Natural killer cell treated with Interleukin-12 subunit alpha and Interleukin-12 subunit beta and Interleukin-15 and Interleukin-18, amount 100 ng/mL, for 72 hours (primary cell): ENCODE measurements around the gene LARGE2. TPM values are rescaled to one million over a fixed set of nuclear protein-coding genes. Genes with fewer than 3 reads are reported as not detected.
"Not testable (repeated sequence)": the region's sequence is repeated elsewhere in the genome, so short reads cannot be mapped to it uniquely, and the experiment has no call there.

ENCODE experiments used
- ATAC-seq, 2 donors: fragments of 150-1000 bp; cut with Tn5 transposase in 1 of 2; sonication (Bioruptor Pico), chemical (Tn5 transposase) in 1 of 2; 2 replicates each; pipeline ENCODE4 v1.10.0; 2021
- DNase-seq: peaks from one replicate; pipeline ENCODE4 v3.0.0; 2022; ENCODE audit warnings: low spot score
- H3K27ac Mint-ChIP-seq, 2 donors: 1 replicate in 1 of 2; 2 replicates in 1 of 2; pipeline ENCODE4 v1.8.0; 2022; ENCODE audit warnings: mixed read lengths in 2 of 2, mild to moderate bottlenecking in 1 of 2, moderate library complexity in 1 of 2
- H3K27me3 Mint-ChIP-seq, 2 donors: 1 replicate in 1 of 2; 2 replicates in 1 of 2; pipeline ENCODE4 v1.8.0; 2022; ENCODE audit warnings: mixed read lengths in 2 of 2
- H3K36me3 Mint-ChIP-seq: one replicate; pipeline ENCODE4 v1.8.0; 2022; ENCODE audit warnings: mixed read lengths
- H3K4me1 Mint-ChIP-seq, 2 donors: 1 replicate in 1 of 2; 2 replicates in 1 of 2; pipeline ENCODE4 v1.8.0; 2022; ENCODE audit warnings: low read depth in 2 of 2, mixed read lengths in 2 of 2, mild to moderate bottlenecking in 1 of 2
- H3K4me3 Mint-ChIP-seq: one replicate; pipeline ENCODE4 v1.8.0; 2022; ENCODE audit warnings: mixed read lengths
- H3K9me3 Mint-ChIP-seq: 2 replicates; pipeline ENCODE4 v1.8.0; 2022; ENCODE audit warnings: mixed read lengths
- total RNA-seq, 2 donors: library from RNA; stranded (reverse); gene quantifications; one replicate each; pipeline ENCODE4 v1.2.3, GENCODE V29; 2022

LARGE2 gene
- total RNA-seq, 2 donors from 2014 or later, result 2.0 TPM; not detected in 1

DNA sequence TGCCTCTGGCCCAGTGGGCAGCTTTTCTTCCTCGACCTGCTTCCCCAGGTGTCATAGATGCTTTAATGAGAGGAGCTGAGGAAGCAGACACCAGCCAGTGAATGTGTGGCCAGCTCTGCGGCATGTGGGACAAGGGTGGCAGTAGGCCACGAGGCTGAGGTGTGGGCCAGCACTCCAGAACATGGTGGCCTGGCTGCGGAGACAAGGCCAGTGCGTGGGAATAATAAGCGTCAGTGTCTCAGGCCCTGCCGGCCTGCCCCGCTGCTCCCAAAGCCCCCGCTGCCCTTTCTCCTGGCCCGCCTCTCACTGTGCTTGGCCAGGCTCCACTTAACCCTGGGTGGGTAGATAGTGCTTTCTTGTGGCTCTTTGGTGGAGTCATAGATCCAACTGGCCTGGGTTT is 34.9 kb upstream of the LARGE2 start:
- Mint-ChIP-seq H3K36me3 (no peaks in the 10 kb centered on the region), H3K9me3 (no peaks in the 10 kb centered on the region), H3K27ac (no peak overlapping the region), H3K4me3 (no peak overlapping the region), H3K4me1 (peaks cover 11 to 13% of the 10 kb centered on the region in 2 donors), H3K27me3 (peaks cover 0 to 4% of the 10 kb centered on the region in 2 donors)
- ATAC-seq (no peak), DNase-seq (peak; percentile 48)

DNA sequence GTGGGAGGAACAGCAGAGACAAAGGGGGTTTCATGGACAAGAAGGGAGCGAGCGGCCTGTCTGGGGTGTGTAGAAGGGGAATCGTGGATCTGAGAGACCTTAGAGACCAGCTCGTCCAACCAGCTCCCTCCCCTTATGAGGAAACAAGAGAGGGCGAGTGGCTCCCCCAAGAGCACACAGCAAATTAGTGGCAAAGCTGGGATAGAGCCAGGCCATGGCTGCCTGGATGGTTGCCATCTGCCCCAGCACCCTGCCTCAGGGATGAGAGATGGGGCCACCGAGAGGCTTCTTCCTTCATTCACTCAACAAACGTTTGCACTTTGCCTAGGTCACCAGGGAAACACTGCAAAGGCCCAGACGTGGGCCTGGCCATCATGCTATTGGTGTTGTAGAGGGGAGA is 32.9 kb upstream of the LARGE2 start:
- no peak for ATAC-seq
- Mint-ChIP-seq H3K36me3 (no peaks in the 10 kb centered on the region), H3K27ac (no peak overlapping the region), H3K27me3 (peaks cover 0 to 5% of the 10 kb centered on the region in 2 donors), H3K4me3 (no peak overlapping the region), H3K9me3 (no peaks in the 10 kb centered on the region), H3K4me1 (peaks cover 8% of the 10 kb centered on the region in 2 donors)
- DNase-seq, result no peak

DNA sequence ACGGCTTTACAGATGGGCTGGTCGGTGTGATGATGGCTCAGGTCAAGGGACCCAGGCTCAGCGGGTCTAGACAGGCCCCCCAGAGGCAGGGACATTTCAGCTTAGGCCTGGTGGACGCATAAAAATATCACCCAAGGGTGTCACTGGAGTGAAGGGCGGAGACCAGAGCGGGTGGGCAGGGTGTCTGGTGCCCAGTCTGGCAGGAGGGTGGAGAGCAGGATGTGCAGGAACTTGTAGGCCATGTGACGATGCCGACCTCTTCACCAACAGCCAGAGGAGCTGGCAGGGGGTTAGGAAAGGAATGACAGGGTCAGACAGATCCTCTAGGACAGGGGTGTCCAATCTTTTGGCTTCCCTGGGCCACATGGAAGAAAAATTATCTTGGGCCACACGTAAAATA is 32.5 kb upstream of the LARGE2 start:
- no peak overlapping the region for H3K27ac Mint-ChIP-seq
- H3K4me1 Mint-ChIP-seq, result peaks cover 4% of the 10 kb centered on the region in 2 donors
- DNase-seq (no peak), ATAC-seq (no peak)
- H3K27me3 Mint-ChIP-seq, result peaks cover 0 to 4% of the 10 kb centered on the region in 2 donors
- no peaks in the 10 kb centered on the region for H3K36me3 Mint-ChIP-seq
- H3K4me3 Mint-ChIP-seq, result no peak overlapping the region
- no peaks in the 10 kb centered on the region for H3K9me3 Mint-ChIP-seq

GRCh38 chr11:45890886-45891550 is 31.4 kb upstream of the LARGE2 start:
- H3K4me1 Mint-ChIP-seq, result no peaks in the 10 kb centered on the region
- no peaks in the 10 kb centered on the region for H3K36me3 Mint-ChIP-seq

DNA sequence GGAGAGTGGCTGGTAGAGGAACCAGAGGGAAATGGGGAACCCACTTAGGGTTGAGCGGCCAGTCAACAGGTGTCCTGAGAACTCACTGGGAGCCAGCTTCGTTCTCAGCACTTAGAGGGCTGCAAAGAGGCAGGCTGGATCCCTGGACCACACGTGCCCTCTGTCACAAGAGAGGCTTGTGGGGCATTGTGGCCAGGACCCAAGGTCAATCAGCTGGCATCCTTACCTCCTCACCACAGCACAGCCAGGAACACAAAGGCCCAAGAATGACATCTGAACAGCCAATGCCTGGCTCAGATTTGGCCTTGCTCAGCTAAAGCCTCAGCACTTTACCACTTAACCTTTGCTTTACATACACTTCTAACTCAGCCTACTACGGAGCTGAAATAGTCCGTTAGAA is 29.6 kb upstream of the LARGE2 start:
- H3K27me3 Mint-ChIP-seq, result peaks cover 0 to 7% of the 10 kb centered on the region in 2 donors
- no peaks in the 10 kb centered on the region for H3K9me3 Mint-ChIP-seq
- H3K36me3 Mint-ChIP-seq, result no peaks in the 10 kb centered on the region
- H3K4me1 Mint-ChIP-seq, result no peaks in the 10 kb centered on the region
- no peak overlapping the region for H3K4me3 Mint-ChIP-seq
- no peak for ATAC-seq
- DNase-seq, result no peak
- H3K27ac Mint-ChIP-seq, result no peak overlapping the region

More at GRCh38 chr11:45890886-45891550, 31.4 kb upstream of the LARGE2 start:
- no peak overlapping the region for H3K27ac Mint-ChIP-seq
- ATAC-seq (no peak), DNase-seq (no peak)
- H3K9me3 Mint-ChIP-seq, result no peaks in the 10 kb centered on the region
- H3K4me3 Mint-ChIP-seq, result no peak overlapping the region
- H3K27me3 Mint-ChIP-seq, result peaks cover 0 to 7% of the 10 kb centered on the region in 2 donors

DNA sequence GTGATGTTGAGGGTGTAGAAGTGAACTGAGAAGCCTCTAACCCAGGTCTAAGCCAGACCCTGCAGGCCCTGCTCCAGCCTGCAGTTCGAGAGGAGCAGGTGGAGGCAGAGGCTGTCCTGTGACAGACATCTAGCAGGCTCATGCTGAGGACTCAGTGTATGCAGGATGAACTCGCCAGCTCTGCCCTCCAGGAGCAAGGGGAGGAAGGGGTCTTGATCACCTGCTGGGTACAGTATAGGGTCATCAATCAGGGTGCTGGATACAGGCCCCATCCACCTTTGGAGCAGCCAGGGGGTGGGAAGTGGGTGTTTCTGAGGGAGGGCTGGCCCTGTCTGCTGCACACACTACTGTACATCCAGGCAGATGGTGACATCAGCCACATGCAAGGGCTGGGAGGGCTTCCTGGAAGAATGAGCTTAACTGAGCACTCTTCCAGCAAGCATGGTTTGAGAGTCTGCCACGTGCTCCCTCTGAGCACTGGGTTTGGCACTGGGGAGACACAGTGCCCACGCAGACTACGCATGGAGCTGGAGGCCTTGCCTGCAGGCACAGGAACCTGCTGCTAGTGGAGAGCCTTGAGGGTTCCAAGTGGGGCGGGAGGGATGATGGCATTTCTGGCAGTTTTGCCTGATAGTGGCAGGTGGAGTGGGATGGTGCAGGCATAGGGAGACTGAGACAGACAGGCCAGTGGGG is 27.8 kb upstream of the LARGE2 start:
- no peak overlapping the region for H3K4me3 Mint-ChIP-seq
- H3K4me1 Mint-ChIP-seq, result no peaks in the 10 kb centered on the region
- H3K9me3 Mint-ChIP-seq, result no peaks in the 10 kb centered on the region
- no peak for ATAC-seq
- H3K36me3 Mint-ChIP-seq, result no peaks in the 10 kb centered on the region
- no peak for DNase-seq
- H3K27me3 Mint-ChIP-seq, result peaks cover 0 to 9% of the 10 kb centered on the region in 2 donors
- no peak overlapping the region for H3K27ac Mint-ChIP-seq

GRCh38 chr11:45895553-45896259 is 26.8 kb upstream of the LARGE2 start:
- H3K9me3 Mint-ChIP-seq, result no peaks in the 10 kb centered on the region
- peaks cover 0 to 3% of the 10 kb centered on the region in 2 donors for H3K4me1 Mint-ChIP-seq
- H3K27me3 Mint-ChIP-seq, result peaks cover 0 to 13% of the 10 kb centered on the region in 2 donors
- no peak overlapping the region for H3K27ac Mint-ChIP-seq
- DNase-seq, result no peak
- no peaks in the 10 kb centered on the region for H3K36me3 Mint-ChIP-seq
- no peak overlapping the region for H3K4me3 Mint-ChIP-seq
- no peak for ATAC-seq

- H3K27me3 Mint-ChIP-seq, result peaks cover 0 to 13% of the 10 kb centered on the region in 2 donors
- no peaks in the 10 kb centered on the region for H3K9me3 Mint-ChIP-seq
- DNase-seq (no peak), ATAC-seq (no peak)
- H3K27ac Mint-ChIP-seq, result no peak overlapping the region
- no peak overlapping the region for H3K4me3 Mint-ChIP-seq
- no peaks in the 10 kb centered on the region for H3K36me3 Mint-ChIP-seq
- H3K4me1 Mint-ChIP-seq, result peaks cover 0 to 4% of the 10 kb centered on the region in 2 donors
These were observed 26.0 kb upstream of the LARGE2 start for GRCh38 chr11:45896422-45896984.

DNA sequence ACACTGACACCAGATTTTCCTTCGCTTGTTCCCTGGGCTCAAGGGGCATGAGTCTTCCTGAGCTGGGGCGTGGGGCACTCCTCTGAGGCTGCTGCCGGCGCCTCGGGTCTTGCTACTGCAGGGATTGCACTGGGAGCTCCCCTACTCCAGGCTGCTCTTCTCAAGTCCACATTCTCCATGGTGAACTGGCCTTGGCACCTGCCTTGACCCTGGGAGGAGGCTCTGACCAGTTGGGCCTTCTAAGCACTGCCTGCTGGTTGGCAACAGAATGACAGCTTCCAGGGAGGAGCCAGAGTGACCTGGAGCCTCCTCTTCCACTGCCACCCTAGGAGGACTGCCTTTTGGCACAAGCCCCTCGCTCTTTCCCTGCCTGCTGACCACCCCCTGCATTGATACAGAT is 24.9 kb upstream of the LARGE2 start:
- DNase-seq (no peak), ATAC-seq (no peak)
- H3K36me3 Mint-ChIP-seq, result no peaks in the 10 kb centered on the region
- H3K27me3 Mint-ChIP-seq, result peaks cover 0 to 13% of the 10 kb centered on the region in 2 donors
- no peak overlapping the region for H3K27ac Mint-ChIP-seq
- H3K4me3 Mint-ChIP-seq, result no peak overlapping the region
- H3K9me3 Mint-ChIP-seq, result no peaks in the 10 kb centered on the region
- H3K4me1 Mint-ChIP-seq, result peaks cover 0 to 4% of the 10 kb centered on the region in 2 donors

GRCh38 chr11:45899086-45899447 is 23.4 kb upstream of the LARGE2 start:
- no peak for ATAC-seq
- Mint-ChIP-seq H3K4me1 (peaks cover 0 to 4% of the 10 kb centered on the region in 2 donors), H3K9me3 (no peaks in the 10 kb centered on the region), H3K27ac (no peak overlapping the region), H3K36me3 (no peaks in the 10 kb centered on the region), H3K27me3 (peaks cover 0 to 13% of the 10 kb centered on the region in 2 donors), H3K4me3 (peak overlapping the region; percentile 53)
- no peak for DNase-seq

DNA sequence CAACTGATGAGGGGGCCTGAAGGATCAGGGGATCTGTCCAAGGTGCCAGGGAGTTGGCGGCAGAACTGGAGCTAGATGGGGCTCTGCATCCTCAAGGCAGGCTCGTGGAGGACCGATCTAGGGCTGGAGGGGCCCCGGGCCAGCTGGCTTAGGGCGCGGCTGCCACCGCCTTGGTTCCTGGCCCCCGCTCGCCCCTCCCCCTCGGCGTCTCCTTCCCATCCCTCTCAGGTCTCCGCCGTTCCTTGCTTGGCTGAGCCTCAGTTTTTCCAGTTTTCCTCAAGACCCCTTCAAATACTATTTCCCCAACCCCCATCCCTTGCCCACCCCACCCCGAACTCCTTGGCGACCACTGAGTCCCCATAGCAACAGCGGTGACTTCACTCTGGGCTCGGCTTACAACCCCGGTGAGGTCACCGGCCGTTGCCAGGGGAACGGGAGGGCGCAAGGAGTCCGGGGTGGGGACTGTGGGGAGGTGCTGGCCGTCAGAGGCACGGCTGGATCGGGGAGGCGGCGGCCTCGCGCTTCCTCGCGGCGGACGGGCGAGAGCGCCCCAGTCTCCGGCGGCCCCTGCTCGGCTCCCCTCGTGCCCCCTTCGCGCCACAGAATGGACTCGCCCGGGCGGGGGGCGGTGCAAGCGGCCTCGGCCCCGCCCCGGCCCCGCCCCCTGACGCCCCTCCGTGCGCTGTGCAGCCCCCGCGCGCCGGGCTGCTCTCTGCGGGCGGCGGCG is 22.8 kb upstream of the LARGE2 start:
- no peaks in the 10 kb centered on the region for H3K9me3 Mint-ChIP-seq
- peaks cover 0 to 11% of the 10 kb centered on the region in 2 donors for H3K27me3 Mint-ChIP-seq
- ATAC-seq, result peak; percentile 81 to 88
- no peak overlapping the region for H3K27ac Mint-ChIP-seq
- H3K4me3 Mint-ChIP-seq, result peak overlapping the region; percentile 53
- H3K4me1 Mint-ChIP-seq, result peaks cover 0 to 4% of the 10 kb centered on the region in 2 donors
- peak; percentile 78 for DNase-seq
- no peaks in the 10 kb centered on the region for H3K36me3 Mint-ChIP-seq

DNA sequence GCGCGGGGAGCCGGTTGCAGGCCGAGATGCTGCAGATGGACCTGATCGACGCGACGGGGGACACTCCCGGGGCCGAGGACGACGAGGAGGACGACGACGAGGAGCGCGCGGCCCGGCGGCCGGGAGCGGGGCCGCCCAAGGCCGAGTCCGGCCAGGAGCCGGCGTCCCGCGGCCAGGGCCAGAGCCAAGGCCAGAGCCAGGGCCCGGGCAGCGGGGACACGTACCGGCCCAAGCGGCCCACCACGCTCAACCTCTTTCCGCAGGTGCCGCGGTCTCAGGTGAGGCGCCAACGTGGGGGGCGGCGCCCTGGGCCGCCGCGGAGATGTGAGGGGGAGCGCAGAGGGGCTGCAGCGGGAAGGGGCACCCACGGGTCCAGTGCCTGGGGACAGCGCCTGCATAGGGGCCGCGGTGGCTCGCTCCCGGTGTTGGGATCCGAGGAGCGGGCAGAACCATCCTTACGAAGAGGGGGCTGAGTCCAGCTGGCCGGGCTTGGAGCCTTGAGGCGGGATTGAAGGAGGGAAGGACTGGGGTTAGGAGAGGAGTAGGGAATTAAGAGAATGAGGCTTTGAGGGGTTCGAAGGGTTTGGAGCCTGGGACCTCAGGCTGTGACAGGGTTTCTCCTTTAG is 22.2 kb upstream of the LARGE2 start:
- not testable (repeated sequence) for H3K27ac Mint-ChIP-seq

More for the DNA sequence above, 22.2 kb upstream of the LARGE2 start:
- H3K4me1 Mint-ChIP-seq, ATAC-seq, DNase-seq, H3K27me3 Mint-ChIP-seq, H3K36me3 Mint-ChIP-seq, H3K9me3 Mint-ChIP-seq: not testable (repeated sequence)
- H3K4me3 Mint-ChIP-seq, result peak overlapping the region; percentile 65
